Neural progenitor cell (in vitro differentiated cells): Measurements from ENCODE around the gene PAQR5. TPM values are rescaled to one million over a fixed set of nuclear protein-coding genes. Genes with fewer than 3 reads are reported as not detected.

ENCODE experiments used
- DNase-seq: peaks from one replicate; pipeline ENCODE4 v3.0.0-alpha.2; 2016; ENCODE audit warnings: low spot score
- H2AFZ ChIP-seq: fragments of 200-600 bp; sonication (generic); replicated peaks from 2 replicates; pipeline ENCODE4 v1.6.1; 2016; ENCODE audit warnings: antibody characterized with exemption
- H3F3A ChIP-seq: fragments of 200-600 bp; sonication (generic); 2 replicates; pipeline ENCODE4 v1.6.1; 2016; ENCODE audit warnings: antibody characterized with exemption, low read depth
- H3K27ac ChIP-seq: fragments of 200-600 bp; sonication (generic); 2 replicates; pipeline ENCODE4 v1.5.1; 2016; ENCODE audit warnings: mild to moderate bottlenecking
- H3K27me3 ChIP-seq: fragments of 200-600 bp; sonication (generic); 2 replicates; pipeline ENCODE4 v1.6.1; 2016; ENCODE audit warnings: mild to moderate bottlenecking, moderate library complexity
- H3K36me3 ChIP-seq: fragments of 200-600 bp; sonication (generic); 2 replicates; pipeline ENCODE4 v1.5.1; 2016
- H3K4me1 ChIP-seq: fragments of 200-600 bp; sonication (generic); 2 replicates; pipeline ENCODE4 v1.6.1; 2016; ENCODE audit warnings: mixed run types
- H3K4me2 ChIP-seq: fragments of 200-600 bp; sonication (generic); 2 replicates; pipeline ENCODE4 v1.6.1; 2016
- H3K4me3 ChIP-seq: fragments of 200-600 bp; sonication (generic); 2 replicates; pipeline ENCODE4 v1.5.1; 2016
- H3K79me2 ChIP-seq: fragments of 200-600 bp; sonication (generic); 2 replicates; pipeline ENCODE4 v1.6.1; 2016; ENCODE audit warnings: low read depth
- H3K9ac ChIP-seq: fragments of 200-600 bp; sonication (generic); 2 replicates; pipeline ENCODE4 v1.6.1; 2016
- H3K9me3 ChIP-seq: fragments of 200-600 bp; sonication (generic); 2 replicates; pipeline ENCODE4 v1.5.1; 2016; ENCODE audit warnings: low read depth
- H4K20me1 ChIP-seq: fragments of 200-600 bp; sonication (generic); 2 replicates; pipeline ENCODE4 v1.6.1; 2016; ENCODE audit warnings: low read depth
- H3K27ac Mint-ChIP-seq: 3 replicates; pipeline ENCODE4 v1.8.0; 2021; ENCODE audit warnings: mixed read lengths
- H3K27me3 Mint-ChIP-seq: 2 replicates; pipeline ENCODE4 v1.8.0; 2022; ENCODE audit warnings: low read depth, mild to moderate bottlenecking, inconsistent platforms, moderate library complexity, mixed read lengths; ENCODE audit not compliant: insufficient read depth
- H3K36me3 Mint-ChIP-seq: 3 replicates; pipeline ENCODE4 v1.8.0; 2021; ENCODE audit warnings: mixed read lengths
- H3K4me1 Mint-ChIP-seq: 3 replicates; pipeline ENCODE4 v1.8.0; 2021; ENCODE audit warnings: mixed read lengths
- H3K4me3 Mint-ChIP-seq: 3 replicates; pipeline ENCODE4 v1.8.0; 2021; ENCODE audit warnings: mild to moderate bottlenecking, moderate library complexity, mixed read lengths
- H3K9me3 Mint-ChIP-seq: 3 replicates; pipeline ENCODE4 v1.8.0; 2020; ENCODE audit warnings: mixed read lengths
- EZH2 ChIP-seq: fragments of 200-600 bp; sonication (generic); IDR thresholded peaks from 2 replicates; pipeline ENCODE4 v1.6.1; 2017; ENCODE audit warnings: antibody characterized with exemption, mild to moderate bottlenecking, moderate library complexity
- EZH2phosphoT487 ChIP-seq: fragments of 200-600 bp; sonication (generic); IDR thresholded peaks from 2 replicates; pipeline ENCODE4 v1.6.1; 2017; ENCODE audit warnings: antibody characterized with exemption
- total RNA-seq: library from RNA; depleted of rRNA; stranded (reverse); fragments of >200 nt; gene quantifications from 2 replicates; pipeline ENCODE4 v1.2.3, GENCODE V29; 2015; ENCODE audit warnings: low replicate concordance
- TF ChIP-seq, protein P1 (sequence below): fragments of 200-600 bp; sonication (generic); IDR thresholded peaks from 2 replicates; pipeline ENCODE4 v1.5.1; 2017; ENCODE audit warnings: antibody characterized with exemption, mild to moderate bottlenecking

Gene PAQR5
- total RNA-seq, 1 donor from 2014 or later = 1.4 TPM

GRCh38 chr15:69422336-69422895 is 123.7 kb downstream of the PAQR5 start:
- H3K4me2 ChIP-seq = no peak overlapping the region
- no peaks in the 10 kb centered on the region for H3K9me3 ChIP-seq
- H3K27me3 Mint-ChIP-seq = no peaks in the 10 kb centered on the region
- no peaks in the 10 kb centered on the region for H3K4me1 ChIP-seq
- no peak for DNase-seq
- H3K36me3 ChIP-seq = peaks cover 35% of the 10 kb centered on the region
- no peak overlapping the region for H3K4me3 ChIP-seq
- H3F3A ChIP-seq = no peaks in the 10 kb centered on the region
- H3K27ac ChIP-seq = no peak overlapping the region
- peaks cover 43% of the 10 kb centered on the region for H3K79me2 ChIP-seq
- TF ChIP-seq, protein P1, sequence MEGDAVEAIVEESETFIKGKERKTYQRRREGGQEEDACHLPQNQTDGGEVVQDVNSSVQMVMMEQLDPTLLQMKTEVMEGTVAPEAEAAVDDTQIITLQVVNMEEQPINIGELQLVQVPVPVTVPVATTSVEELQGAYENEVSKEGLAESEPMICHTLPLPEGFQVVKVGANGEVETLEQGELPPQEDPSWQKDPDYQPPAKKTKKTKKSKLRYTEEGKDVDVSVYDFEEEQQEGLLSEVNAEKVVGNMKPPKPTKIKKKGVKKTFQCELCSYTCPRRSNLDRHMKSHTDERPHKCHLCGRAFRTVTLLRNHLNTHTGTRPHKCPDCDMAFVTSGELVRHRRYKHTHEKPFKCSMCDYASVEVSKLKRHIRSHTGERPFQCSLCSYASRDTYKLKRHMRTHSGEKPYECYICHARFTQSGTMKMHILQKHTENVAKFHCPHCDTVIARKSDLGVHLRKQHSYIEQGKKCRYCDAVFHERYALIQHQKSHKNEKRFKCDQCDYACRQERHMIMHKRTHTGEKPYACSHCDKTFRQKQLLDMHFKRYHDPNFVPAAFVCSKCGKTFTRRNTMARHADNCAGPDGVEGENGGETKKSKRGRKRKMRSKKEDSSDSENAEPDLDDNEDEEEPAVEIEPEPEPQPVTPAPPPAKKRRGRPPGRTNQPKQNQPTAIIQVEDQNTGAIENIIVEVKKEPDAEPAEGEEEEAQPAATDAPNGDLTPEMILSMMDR = no peak
- TF ChIP-seq EZH2 = no peak
- TF ChIP-seq EZH2phosphoT487 = no peak
- no peaks in the 10 kb centered on the region for H3K27me3 ChIP-seq
- H3K27ac Mint-ChIP-seq = no peak overlapping the region
- H4K20me1 ChIP-seq = peaks cover 32% of the 10 kb centered on the region
- H3K9me3 Mint-ChIP-seq = no peaks in the 10 kb centered on the region
- H3K4me1 Mint-ChIP-seq = peaks cover 4% of the 10 kb centered on the region
- H3K36me3 Mint-ChIP-seq = peaks cover 48% of the 10 kb centered on the region
- no peak overlapping the region for H2AFZ ChIP-seq
- no peak overlapping the region for H3K9ac ChIP-seq
- H3K4me3 Mint-ChIP-seq = no peak overlapping the region

DNA sequence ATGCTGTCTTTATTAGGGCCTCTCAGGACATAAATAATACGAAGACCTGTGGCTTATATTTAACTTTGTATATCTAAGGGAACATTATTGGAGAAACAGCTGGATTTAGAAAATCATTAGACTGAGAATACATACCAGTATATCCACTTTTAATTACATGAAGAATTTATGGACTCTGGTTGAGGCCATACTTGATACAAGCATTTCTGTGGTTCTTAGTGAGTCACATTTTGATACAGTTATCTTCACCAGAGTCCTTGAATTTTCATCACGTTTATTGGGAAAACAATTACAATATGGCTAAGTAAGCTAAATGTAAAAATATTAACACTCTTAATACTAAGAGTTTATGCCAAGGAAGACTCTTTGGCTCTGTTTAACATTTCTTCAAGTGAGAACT is 125.3 kb downstream of the PAQR5 start:
- Histone ChIP-seq H3K4me3 (no peak overlapping the region), H4K20me1 (peaks cover 18% of the 10 kb centered on the region), H3K79me2 (peaks cover 27% of the 10 kb centered on the region), H3K36me3 (peaks cover 33% of the 10 kb centered on the region), H3K27ac (no peak overlapping the region), H3K27me3 (no peaks in the 10 kb centered on the region), H3F3A (no peaks in the 10 kb centered on the region), H3K4me2 (no peak overlapping the region), H3K9ac (no peak overlapping the region), H3K9me3 (no peaks in the 10 kb centered on the region), H2AFZ (no peak overlapping the region), H3K4me1 (no peaks in the 10 kb centered on the region)
- DNase-seq = no peak
- H3K27me3 Mint-ChIP-seq = no peaks in the 10 kb centered on the region
- no peak overlapping the region for H3K27ac Mint-ChIP-seq
- peaks cover 45% of the 10 kb centered on the region for H3K36me3 Mint-ChIP-seq
- no peaks in the 10 kb centered on the region for H3K9me3 Mint-ChIP-seq
- TF ChIP-seq EZH2 (no peak), EZH2phosphoT487 (no peak)
- TF ChIP-seq, protein P1 = no peak
- H3K4me1 Mint-ChIP-seq = no peaks in the 10 kb centered on the region
- no peak overlapping the region for H3K4me3 Mint-ChIP-seq

- H3K36me3 Mint-ChIP-seq = peaks cover 43% of the 10 kb centered on the region
Measured at GRCh38 chr15:69424748-69425413, 126.2 kb downstream of the PAQR5 start.

More at GRCh38 chr15:69424748-69425413, 126.2 kb downstream of the PAQR5 start:
- DNase-seq = no peak
- H3K9me3 Mint-ChIP-seq = no peaks in the 10 kb centered on the region
- Histone ChIP-seq H3K4me2 (no peak overlapping the region), H3K27me3 (no peaks in the 10 kb centered on the region), H4K20me1 (peaks cover 16% of the 10 kb centered on the region), H3F3A (no peaks in the 10 kb centered on the region), H3K79me2 (peaks cover 18% of the 10 kb centered on the region), H3K4me3 (no peak overlapping the region), H3K9ac (no peak overlapping the region), H2AFZ (no peak overlapping the region), H3K4me1 (no peaks in the 10 kb centered on the region), H3K27ac (no peak overlapping the region), H3K36me3 (peaks cover 26% of the 10 kb centered on the region), H3K9me3 (no peaks in the 10 kb centered on the region)
- no peaks in the 10 kb centered on the region for H3K4me1 Mint-ChIP-seq
- no peaks in the 10 kb centered on the region for H3K27me3 Mint-ChIP-seq
- H3K27ac Mint-ChIP-seq = no peak overlapping the region
- H3K4me3 Mint-ChIP-seq = no peak overlapping the region
- TF ChIP-seq, protein P1 = no peak
- TF ChIP-seq EZH2phosphoT487 = no peak
- TF ChIP-seq EZH2 = no peak
